GM19324 (cell line): ENCODE measurements around the gene CCDC32.
"Not testable (repeated sequence)": the region's sequence is repeated elsewhere in the genome, so short reads cannot be mapped to it uniquely, and the experiment has no call there.

Experiments
- ATAC-seq: cut with Tn5 transposase; IDR thresholded peaks from one replicate; pipeline ENCODE4 v1.9.1; 2021; ENCODE audit warnings: mild to moderate bottlenecking, moderate library complexity; ENCODE audit not compliant: unreplicated experiment, low FRiP score

CCDC32 gene

GRCh38 chr15:40564591-40565332 lies at the start of gene CCDC32:
CCDC32 (minus strand) TSS chr15:40565042; CDS start chr15:40563015, 2,027 bp downstream.
- ATAC-seq: peak; percentile 91

GRCh38 chr15:40613080-40613479 lies 48.2 kb upstream of the CCDC32 start:
- ATAC-seq: no peak

- ATAC-seq: no peak
These were observed 39.1 kb upstream of the CCDC32 start for GRCh38 chr15:40603935-40604334.

GRCh38 chr15:40600956-40601355 lies 36.1 kb upstream of the CCDC32 start:
- ATAC-seq: no peak

GRCh38 chr15:40598672-40599071 lies 33.8 kb upstream of the CCDC32 start:
- no peak for ATAC-seq

- no peak for ATAC-seq
These were observed 33.3 kb upstream of the CCDC32 start for GRCh38 chr15:40598126-40598525.

GRCh38 chr15:40597024-40597423 lies 32.2 kb upstream of the CCDC32 start:
- no peak for ATAC-seq

GRCh38 chr15:40595773-40596172 lies 30.9 kb upstream of the CCDC32 start:
- no peak for ATAC-seq

- ATAC-seq: no peak
These were observed 30.4 kb upstream of the CCDC32 start for GRCh38 chr15:40595219-40595618.

- ATAC-seq: peak; percentile 47
These were observed 29.6 kb upstream of the CCDC32 start for GRCh38 chr15:40594429-40594836.

- peak; percentile 77 for ATAC-seq
These were observed 29.0 kb upstream of the CCDC32 start, which contains the start of gene KNL1 for GRCh38 chr15:40593588-40594428. KNL1 (plus strand) TSS chr15:40594249; CDS start chr15:40602932, 8,683 bp downstream.

- ATAC-seq: no peak
These were observed 28.3 kb upstream of the CCDC32 start for GRCh38 chr15:40593165-40593564.

GRCh38 chr15:40591389-40591788 lies 26.5 kb upstream of the CCDC32 start:
- no peak for ATAC-seq

- ATAC-seq: no peak
These were observed 25.8 kb upstream of the CCDC32 start for GRCh38 chr15:40590667-40591050.

GRCh38 chr15:40584191-40584590 lies 19.3 kb upstream of the CCDC32 start:
- ATAC-seq: no peak

- no peak for ATAC-seq
These were observed 17.9 kb upstream of the CCDC32 start for GRCh38 chr15:40582726-40583246.

GRCh38 chr15:40581796-40582195 lies 17.0 kb upstream of the CCDC32 start:
- ATAC-seq: not testable (repeated sequence)

GRCh38 chr15:40578892-40579291 lies 14.1 kb upstream of the CCDC32 start:
- no peak for ATAC-seq

- ATAC-seq: not testable (repeated sequence)
These were observed 12.1 kb upstream of the CCDC32 start for GRCh38 chr15:40576914-40577313.

- no peak for ATAC-seq
These were observed 10.3 kb upstream of the CCDC32 start for GRCh38 chr15:40575113-40575512.
